B cell (primary cell): ENCODE measurements around the gene CDYL.

ENCODE experiments used
- EZH2 ChIP-seq: IDR thresholded peaks from 2 replicates; pipeline ENCODE4 v1.6.1; 2012; ENCODE audit warnings: borderline replicate concordance, low read depth, mild to moderate bottlenecking, moderate library complexity, low read length; ENCODE audit not compliant: insufficient read depth, poor library complexity, severe bottlenecking
- TF ChIP-seq, protein P1 (sequence below): fragments of 200-600 bp; IDR thresholded peaks from one replicate; pipeline ENCODE4 v1.8.0; 2022; ENCODE audit warnings: antibody characterized with exemption, mild to moderate bottlenecking

GRCh38 chr6:4849226-4850022 lies 73.2 kb downstream of the CDYL start:
- TF ChIP-seq, protein P1, sequence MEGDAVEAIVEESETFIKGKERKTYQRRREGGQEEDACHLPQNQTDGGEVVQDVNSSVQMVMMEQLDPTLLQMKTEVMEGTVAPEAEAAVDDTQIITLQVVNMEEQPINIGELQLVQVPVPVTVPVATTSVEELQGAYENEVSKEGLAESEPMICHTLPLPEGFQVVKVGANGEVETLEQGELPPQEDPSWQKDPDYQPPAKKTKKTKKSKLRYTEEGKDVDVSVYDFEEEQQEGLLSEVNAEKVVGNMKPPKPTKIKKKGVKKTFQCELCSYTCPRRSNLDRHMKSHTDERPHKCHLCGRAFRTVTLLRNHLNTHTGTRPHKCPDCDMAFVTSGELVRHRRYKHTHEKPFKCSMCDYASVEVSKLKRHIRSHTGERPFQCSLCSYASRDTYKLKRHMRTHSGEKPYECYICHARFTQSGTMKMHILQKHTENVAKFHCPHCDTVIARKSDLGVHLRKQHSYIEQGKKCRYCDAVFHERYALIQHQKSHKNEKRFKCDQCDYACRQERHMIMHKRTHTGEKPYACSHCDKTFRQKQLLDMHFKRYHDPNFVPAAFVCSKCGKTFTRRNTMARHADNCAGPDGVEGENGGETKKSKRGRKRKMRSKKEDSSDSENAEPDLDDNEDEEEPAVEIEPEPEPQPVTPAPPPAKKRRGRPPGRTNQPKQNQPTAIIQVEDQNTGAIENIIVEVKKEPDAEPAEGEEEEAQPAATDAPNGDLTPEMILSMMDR: no peak
- TF ChIP-seq EZH2: no peak
